Osteoblast (primary cell): ENCODE measurements around the gene RAB3GAP1. TPM values are rescaled to one million over a fixed set of nuclear protein-coding genes. Genes with fewer than 3 reads are reported as not detected.

Experiments used
- DNase-seq: peaks from one replicate; pipeline ENCODE4 v3.0.0; 2011; ENCODE audit warnings: low spot score, mixed read lengths; ENCODE audit not compliant: insufficient read length; ENCODE audit errors: missing footprints
- H2AFZ ChIP-seq: 2 replicates; pipeline ENCODE4 v1.6.0; 2011; ENCODE audit warnings: mild to moderate bottlenecking, low read length
- H3K27ac ChIP-seq: 2 replicates; pipeline ENCODE4 v1.5.1; 2011; ENCODE audit warnings: mild to moderate bottlenecking, low read depth, low read length, moderate library complexity
- H3K27me3 ChIP-seq: 2 replicates; pipeline ENCODE4 v1.6.0; 2012; ENCODE audit warnings: mild to moderate bottlenecking, control low read depth, inconsistent platforms, low read length, moderate library complexity; ENCODE audit not compliant: insufficient read depth
- H3K36me3 ChIP-seq: 2 replicates; pipeline ENCODE4 v1.5.1; 2011; ENCODE audit warnings: mild to moderate bottlenecking, low read length, control low read depth, moderate library complexity; ENCODE audit not compliant: insufficient read depth
- H3K4me1 ChIP-seq: 2 replicates; pipeline ENCODE4 v1.5.1; 2011; ENCODE audit warnings: mild to moderate bottlenecking, low read length, control low read depth, moderate library complexity; ENCODE audit not compliant: insufficient read depth
- H3K4me2 ChIP-seq: 2 replicates; pipeline ENCODE4 v1.6.0; 2011; ENCODE audit warnings: mild to moderate bottlenecking, low read length; ENCODE audit not compliant: insufficient read depth
- H3K4me3 ChIP-seq: fragments of 200-600 bp; sonication (generic); 3 replicates; pipeline ENCODE4 v1.5.1; 2012; ENCODE audit warnings: mild to moderate bottlenecking, low read length, inconsistent platforms; ENCODE audit not compliant: insufficient read depth
- H3K79me2 ChIP-seq: 2 replicates; pipeline ENCODE4 v1.6.0; 2012; ENCODE audit warnings: mild to moderate bottlenecking, low read length, control low read depth, inconsistent platforms; ENCODE audit not compliant: insufficient read depth
- H3K9me3 ChIP-seq: 2 replicates; pipeline ENCODE4 v1.5.1; 2011; ENCODE audit warnings: low read depth, low read length, control low read depth
- H4K20me1 ChIP-seq: 2 replicates; pipeline ENCODE4 v1.6.0; 2012; ENCODE audit warnings: mild to moderate bottlenecking, low read length, control low read depth; ENCODE audit not compliant: insufficient read depth
- total RNA-seq: library from RNA; depleted of rRNA; stranded (reverse); fragments of >200 nt; gene quantifications from 2 replicates; pipeline ENCODE4 v1.2.3, GENCODE V29; 2012
- TF ChIP-seq, protein P1 (sequence below): IDR thresholded peaks from 2 replicates; pipeline ENCODE4 v1.5.1; 2011; ENCODE audit warnings: mild to moderate bottlenecking, low read depth, low read length, moderate library complexity; ENCODE audit errors: extremely low read depth

The RAB3GAP1 gene
- total RNA-seq, 1 donor = 90.5 TPM

GRCh38 chr2:135163306-135163705, 111.2 kb downstream of the RAB3GAP1 start:
- no peak overlapping the region for H3K27ac ChIP-seq
- H3K79me2 ChIP-seq = peaks cover 5% of the 10 kb centered on the region
- H2AFZ ChIP-seq = no peak overlapping the region
- H3K4me2 ChIP-seq = no peak overlapping the region
- H3K9me3 ChIP-seq = no peaks in the 10 kb centered on the region
- H3K4me3 ChIP-seq = no peak overlapping the region
- TF ChIP-seq, protein P1, sequence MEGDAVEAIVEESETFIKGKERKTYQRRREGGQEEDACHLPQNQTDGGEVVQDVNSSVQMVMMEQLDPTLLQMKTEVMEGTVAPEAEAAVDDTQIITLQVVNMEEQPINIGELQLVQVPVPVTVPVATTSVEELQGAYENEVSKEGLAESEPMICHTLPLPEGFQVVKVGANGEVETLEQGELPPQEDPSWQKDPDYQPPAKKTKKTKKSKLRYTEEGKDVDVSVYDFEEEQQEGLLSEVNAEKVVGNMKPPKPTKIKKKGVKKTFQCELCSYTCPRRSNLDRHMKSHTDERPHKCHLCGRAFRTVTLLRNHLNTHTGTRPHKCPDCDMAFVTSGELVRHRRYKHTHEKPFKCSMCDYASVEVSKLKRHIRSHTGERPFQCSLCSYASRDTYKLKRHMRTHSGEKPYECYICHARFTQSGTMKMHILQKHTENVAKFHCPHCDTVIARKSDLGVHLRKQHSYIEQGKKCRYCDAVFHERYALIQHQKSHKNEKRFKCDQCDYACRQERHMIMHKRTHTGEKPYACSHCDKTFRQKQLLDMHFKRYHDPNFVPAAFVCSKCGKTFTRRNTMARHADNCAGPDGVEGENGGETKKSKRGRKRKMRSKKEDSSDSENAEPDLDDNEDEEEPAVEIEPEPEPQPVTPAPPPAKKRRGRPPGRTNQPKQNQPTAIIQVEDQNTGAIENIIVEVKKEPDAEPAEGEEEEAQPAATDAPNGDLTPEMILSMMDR = no peak
- H3K4me1 ChIP-seq = peaks cover 9% of the 10 kb centered on the region
- no peak for DNase-seq
- H3K27me3 ChIP-seq = no peaks in the 10 kb centered on the region
- peaks cover 50% of the 10 kb centered on the region for H3K36me3 ChIP-seq
- H4K20me1 ChIP-seq = no peaks in the 10 kb centered on the region

- H3K4me2 ChIP-seq = no peak overlapping the region
- peaks cover 9% of the 10 kb centered on the region for H3K4me1 ChIP-seq
- no peak for DNase-seq
- H4K20me1 ChIP-seq = no peaks in the 10 kb centered on the region
- no peak overlapping the region for H3K27ac ChIP-seq
- no peaks in the 10 kb centered on the region for H3K9me3 ChIP-seq
- no peak overlapping the region for H2AFZ ChIP-seq
- TF ChIP-seq, protein P1 = no peak
- H3K27me3 ChIP-seq = no peaks in the 10 kb centered on the region
- H3K36me3 ChIP-seq = peaks cover 52% of the 10 kb centered on the region
- peaks cover 5% of the 10 kb centered on the region for H3K79me2 ChIP-seq
- H3K4me3 ChIP-seq = no peak overlapping the region
Measured at GRCh38 chr2:135163901-135164300, 111.8 kb downstream of the RAB3GAP1 start.

DNA sequence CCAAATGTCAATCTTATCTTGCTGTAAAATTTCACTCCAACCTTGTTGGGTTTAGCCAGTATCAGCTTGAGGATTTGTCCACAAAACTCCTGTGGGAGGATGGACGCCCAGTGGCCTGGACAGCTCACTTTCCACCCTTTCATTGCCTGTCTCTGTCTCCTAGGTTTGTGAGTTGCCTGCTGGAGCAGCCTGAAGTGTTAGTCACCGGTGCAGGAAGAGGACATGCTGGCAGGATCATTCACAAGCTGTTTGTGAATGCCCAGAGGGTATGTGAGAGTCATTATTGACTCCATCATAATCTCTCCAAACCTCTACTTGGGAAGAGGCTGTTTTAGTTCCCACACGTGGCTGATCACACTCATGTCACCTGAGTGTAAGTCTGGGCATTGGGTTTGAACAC, 112.3 kb downstream of the RAB3GAP1 start:
- no peak for DNase-seq
- Histone ChIP-seq H3K27ac (peak overlapping the region; percentile 57), H3K79me2 (peaks cover 4% of the 10 kb centered on the region), H2AFZ (no peak overlapping the region), H3K36me3 (peaks cover 55% of the 10 kb centered on the region), H3K4me3 (no peak overlapping the region), H4K20me1 (no peaks in the 10 kb centered on the region), H3K4me1 (peaks cover 9% of the 10 kb centered on the region), H3K9me3 (no peaks in the 10 kb centered on the region), H3K27me3 (no peaks in the 10 kb centered on the region), H3K4me2 (no peak overlapping the region)
- TF ChIP-seq, protein P1 = no peak

GRCh38 chr2:135167273-135167672, 115.2 kb downstream of the RAB3GAP1 start:
- DNase-seq = no peak
- Histone ChIP-seq H3K4me1 (peaks cover 9% of the 10 kb centered on the region), H3K9me3 (no peaks in the 10 kb centered on the region), H3K27ac (no peak overlapping the region), H3K4me3 (no peak overlapping the region), H3K4me2 (no peak overlapping the region), H2AFZ (no peak overlapping the region), H3K79me2 (no peaks in the 10 kb centered on the region), H3K36me3 (peaks cover 66% of the 10 kb centered on the region), H3K27me3 (no peaks in the 10 kb centered on the region), H4K20me1 (peaks cover 2% of the 10 kb centered on the region)
- TF ChIP-seq, protein P1 = no peak
